Liver (tissue), 9 donors: ENCODE measurements around the gene WDR82. TPM values are rescaled to one million over a fixed set of nuclear protein-coding genes. Genes with fewer than 3 reads are reported as not detected.
"Not testable (repeated sequence)": the region's sequence is repeated elsewhere in the genome, so short reads cannot be mapped to it uniquely, and the experiment has no call there.

ENCODE experiments used
- DNase-seq: peaks from one replicate; pipeline ENCODE4 v3.0.0-alpha.2; 2017; ENCODE audit warnings: low spot score
- H3K27ac ChIP-seq, 2 donors: one replicate each; pipeline ENCODE4 v1.7.0; 2013; ENCODE audit warnings: inconsistent platforms in 2 of 2, low read length in 2 of 2, control low read depth in 1 of 2, low read depth in 1 of 2, mild to moderate bottlenecking in 1 of 2
- H3K27me3 ChIP-seq, 4 donors: one replicate each; pipeline versions ENCODE4 v1.6.1 to v1.7.0; 2013; ENCODE audit warnings: low read length in 3 of 4, inconsistent platforms in 1 of 4, mild to moderate bottlenecking in 1 of 4, moderate library complexity in 1 of 4; ENCODE audit not compliant: control insufficient read depth in 4 of 4, insufficient read depth in 4 of 4
- H3K36me3 ChIP-seq, 4 donors: one replicate each; pipeline versions ENCODE4 v1.6.1 to v1.7.0; 2013; ENCODE audit warnings: low read length in 3 of 4, mild to moderate bottlenecking in 3 of 4, low read depth in 1 of 4, moderate library complexity in 1 of 4; ENCODE audit not compliant: control insufficient read depth in 4 of 4, insufficient read depth in 3 of 4
- H3K4me1 ChIP-seq, 4 donors: one replicate each; pipeline versions ENCODE4 v1.6.1 to v1.7.0; 2013; ENCODE audit warnings: low read length in 3 of 4, mild to moderate bottlenecking in 3 of 4, moderate library complexity in 1 of 4; ENCODE audit not compliant: control insufficient read depth in 4 of 4, insufficient read depth in 4 of 4
- H3K4me3 ChIP-seq, 3 donors: one replicate each; pipeline versions ENCODE4 v1.6.1 to v1.7.0; 2013; ENCODE audit warnings: low read length in 3 of 3, control low read depth in 1 of 3, low read depth in 1 of 3, mild to moderate bottlenecking in 1 of 3
- H3K9ac ChIP-seq, 2 donors: one replicate each; pipeline ENCODE4 v1.7.0; 2013; ENCODE audit warnings: low read length in 2 of 2, mild to moderate bottlenecking in 2 of 2, moderate library complexity in 2 of 2, control low read depth in 1 of 2, low read depth in 1 of 2
- H3K9me3 ChIP-seq, 4 donors: one replicate each; pipeline versions ENCODE4 v1.6.1 to v1.7.0; 2013; ENCODE audit warnings: low read length in 3 of 4; ENCODE audit not compliant: control insufficient read depth in 4 of 4
- ATF3 ChIP-seq: IDR thresholded peaks from 2 replicates; pipeline ENCODE4 v1.6.1; 2016; ENCODE audit warnings: antibody characterized with exemption
- CTCF ChIP-seq: fragments of 150-350 bp; IDR thresholded peaks from 2 replicates; pipeline ENCODE4 v1.5.1; 2017; ENCODE audit warnings: improper control_type of control experiment, low read depth, low read length; ENCODE audit not compliant: missing input control
- EGR1 ChIP-seq, 2 donors: IDR thresholded peaks; 2 replicates each; pipeline ENCODE4 v1.6.1; 2016 to 2018; ENCODE audit warnings: antibody characterized with exemption in 2 of 2, low read depth in 2 of 2
- FOXA1 ChIP-seq: IDR thresholded peaks from 2 replicates; pipeline ENCODE4 v1.6.1; 2016; ENCODE audit warnings: antibody characterized with exemption
- FOXA2 ChIP-seq: IDR thresholded peaks from 2 replicates; pipeline ENCODE4 v1.6.1; 2016; ENCODE audit warnings: antibody characterized with exemption
- GABPA ChIP-seq, 2 donors: IDR thresholded peaks in 1 of 2; conservative IDR thresholded peaks in 1 of 2; 2 replicates each; pipeline ENCODE4 v1.6.1; 2016; ENCODE audit warnings: antibody characterized with exemption in 2 of 2, mild to moderate bottlenecking in 1 of 2, moderate library complexity in 1 of 2
- HNF4A ChIP-seq, 2 donors: conservative IDR thresholded peaks; 2 replicates each; pipeline ENCODE4 v1.6.1; 2016; ENCODE audit warnings: antibody characterized with exemption in 2 of 2, mild to moderate bottlenecking in 2 of 2
- HNF4G ChIP-seq: IDR thresholded peaks from 2 replicates; pipeline ENCODE4 v1.6.1; 2016; ENCODE audit warnings: antibody characterized with exemption
- JUND ChIP-seq, 2 donors: IDR thresholded peaks; 2 replicates each; pipeline ENCODE4 v1.6.1; 2016; ENCODE audit warnings: antibody characterized with exemption in 2 of 2
- MAX ChIP-seq: IDR thresholded peaks from 2 replicates; pipeline ENCODE4 v1.6.1; 2016; ENCODE audit warnings: antibody characterized with exemption
- NR2F2 ChIP-seq: IDR thresholded peaks from 2 replicates; pipeline ENCODE4 v1.6.1; 2016; ENCODE audit warnings: antibody characterized with exemption
- RAD21 ChIP-seq, 2 donors: IDR thresholded peaks; 2 replicates each; pipeline ENCODE4 v1.6.1; 2016; ENCODE audit warnings: antibody characterized with exemption in 2 of 2, mild to moderate bottlenecking in 2 of 2
- REST ChIP-seq: IDR thresholded peaks from 2 replicates; pipeline ENCODE4 v1.6.1; 2016; ENCODE audit warnings: antibody characterized with exemption, mild to moderate bottlenecking
- RXRA ChIP-seq, 2 donors: IDR thresholded peaks; 2 replicates each; pipeline ENCODE4 v1.6.1; 2017 to 2018; ENCODE audit warnings: antibody characterized with exemption in 2 of 2, mild to moderate bottlenecking in 1 of 2
- SP1 ChIP-seq: IDR thresholded peaks from 2 replicates; pipeline ENCODE4 v1.6.1; 2018; ENCODE audit warnings: antibody characterized with exemption, mild to moderate bottlenecking
- TAF1 ChIP-seq: conservative IDR thresholded peaks from 2 replicates; pipeline ENCODE4 v1.6.1; 2016; ENCODE audit warnings: antibody characterized with exemption, mild to moderate bottlenecking
- YY1 ChIP-seq: IDR thresholded peaks from 2 replicates; pipeline ENCODE4 v1.6.1; 2016; ENCODE audit warnings: antibody characterized with exemption, mild to moderate bottlenecking
- ZBTB33 ChIP-seq: IDR thresholded peaks from 2 replicates; pipeline ENCODE4 v1.6.1; 2016; ENCODE audit warnings: antibody characterized with exemption
- WGBS: extraction: QIAGEN DNeasy Blood & Tissue Kit; methylation state at CpG from one replicate; pipeline ENCODE4 v1.1.7; 2013; 5-methylcytosine and 5-hydroxymethylcytosine counted together
- polyA plus RNA-seq, 2 donors: library from polyadenylated mRNA; stranded (reverse) in 1 of 2; unstranded in 1 of 2; fragments of 200-250 nt in 1 of 2; fragments of >200 nt in 1 of 2; fragmentation: Nextera tagmentation in 1 of 2; extraction: Ambion mirVana in 1 of 2; gene quantifications; one replicate each; pipeline versions ENCODE4 v1.2.1 to v1.2.3, GENCODE V29; 2013 to 2015
- total RNA-seq, 2 donors: library from RNA; depleted of rRNA; stranded (reverse); fragments of >200 nt; gene quantifications; one replicate each; pipeline ENCODE4 v1.2.3, GENCODE V29; 2014
- donor health status: healthy.
- donor health status: healthy.
- donor health status: healthy.
- donor health status: healthy.
- donor health status: healthy.

The WDR82 gene
- total and polyA plus RNA-seq, 4 donors: 4.3 to 44.3 (median 25.5) TPM

GRCh38 chr3:52286777-52287110, 8.3 kb upstream of the WDR82 start:
- Histone ChIP-seq H3K27me3 (no peaks in the 10 kb centered on the region), H3K9me3 (no peaks in the 10 kb centered on the region), H3K4me3 (peak overlapping the region; percentile 66 to 92 (median 67)), H3K9ac (peak overlapping the region; percentile 94 to 95), H3K27ac (peak overlapping the region; percentile 98 to 100), H3K36me3 (peaks cover 0 to 1% (median 0%) of the 10 kb centered on the region in 4 donors), H3K4me1 (peaks cover 11 to 73% (median 50%) of the 10 kb centered on the region in 4 donors)
- peak; percentile 40 for TF ChIP-seq FOXA1
- peak; percentile 77 for TF ChIP-seq SP1
- peak; percentile 77 for TF ChIP-seq YY1
- peak in 1 of 2 donors; percentile 72 for TF ChIP-seq EGR1 (IDR thresholded peaks at IDR 0.05; ENCODE audit: low read depth in 2 of 2)
- peak; percentile 27 for TF ChIP-seq TAF1
- no peak for TF ChIP-seq CTCF
- peak; percentile 78 to 95 for TF ChIP-seq RXRA (IDR thresholded peaks at IDR 0.05)
- peak; percentile 70 for TF ChIP-seq FOXA2
- peak; percentile 75 to 78 for TF ChIP-seq JUND (IDR thresholded peaks at IDR 0.05)
- peak; percentile 93 for TF ChIP-seq ATF3
- no peak for TF ChIP-seq HNF4G
- peak; percentile 79 to 87 for TF ChIP-seq HNF4A (conservative IDR thresholded peaks at IDR 0.05)
- TF ChIP-seq REST: peak; percentile 66
- TF ChIP-seq NR2F2: no peak
- peak; percentile 77 for TF ChIP-seq MAX
- TF ChIP-seq GABPA (IDR thresholded peaks at IDR 0.05 in 1 of 2, conservative IDR thresholded peaks at IDR 0.05 in 1 of 2): peak in 1 of 2 donors; percentile 76
- peak in 1 of 2 donors; percentile 27 for TF ChIP-seq RAD21 (IDR thresholded peaks at IDR 0.05)
- TF ChIP-seq ZBTB33: peak; percentile 82
- DNase-seq: no peak
- WGBS: 30% methylated on average over 8 of the region's 8 CpGs

- 88% methylated on average over 4 of the region's 4 CpGs for WGBS
- not testable (repeated sequence) for H3K4me3 ChIP-seq, H3K9me3 ChIP-seq, H3K9ac ChIP-seq, H3K36me3 ChIP-seq, H3K27ac ChIP-seq, H3K27me3 ChIP-seq, DNase-seq
- H3K4me1 ChIP-seq: peaks cover 8 to 66% (median 43%) of the 10 kb centered on the region in 4 donors
Observed at GRCh38 chr3:52284051-52284450, 5.6 kb upstream of the WDR82 start.
